ENCODE data around the gene GPRC5A. TPM values are rescaled to one million over a fixed set of nuclear protein-coding genes. Genes with fewer than 3 reads are reported as not detected.

The GPRC5A gene
- total RNA-seq, 1 donor from 2014 or later: 1.8 TPM

DNA sequence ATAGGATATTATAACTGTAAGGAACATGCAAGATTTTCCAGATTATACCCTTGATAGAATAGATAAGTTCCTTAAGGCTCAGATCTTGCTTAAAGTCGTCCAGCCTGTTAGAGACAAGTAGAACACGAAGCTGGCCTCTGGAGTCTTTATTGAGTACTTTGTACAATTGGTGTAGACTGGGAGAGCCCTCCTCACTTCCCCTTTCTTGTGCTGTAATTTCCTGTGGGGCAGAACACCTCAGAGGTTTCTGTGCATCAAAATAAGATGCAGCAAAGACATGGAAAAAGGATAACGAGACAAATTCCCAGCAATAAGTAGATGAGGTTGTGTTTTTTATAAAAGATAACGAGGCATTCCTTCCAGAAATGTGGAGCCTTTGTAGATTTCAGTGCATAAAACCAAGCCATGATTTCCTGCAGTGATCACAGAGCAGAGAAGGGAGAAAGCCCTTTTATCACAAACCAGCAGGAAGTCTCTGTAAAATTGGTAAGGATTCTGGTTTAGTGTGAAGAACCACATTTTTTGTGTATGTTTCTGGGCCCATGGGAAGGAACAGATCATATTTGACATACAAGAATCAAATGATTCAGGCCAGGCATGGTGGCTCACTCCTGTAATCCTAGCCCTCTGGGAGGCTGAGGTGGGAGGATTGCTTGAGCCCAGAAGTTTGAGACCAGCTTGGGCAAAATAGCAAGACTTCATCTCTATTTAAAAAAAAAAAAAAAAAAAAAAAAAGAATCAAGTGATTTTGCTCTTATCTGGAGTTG lies 18.0 kb downstream of the GPRC5A start:
- DNase-seq (ENCODE audit: low read depth in 2 of 2): no peak

DNA sequence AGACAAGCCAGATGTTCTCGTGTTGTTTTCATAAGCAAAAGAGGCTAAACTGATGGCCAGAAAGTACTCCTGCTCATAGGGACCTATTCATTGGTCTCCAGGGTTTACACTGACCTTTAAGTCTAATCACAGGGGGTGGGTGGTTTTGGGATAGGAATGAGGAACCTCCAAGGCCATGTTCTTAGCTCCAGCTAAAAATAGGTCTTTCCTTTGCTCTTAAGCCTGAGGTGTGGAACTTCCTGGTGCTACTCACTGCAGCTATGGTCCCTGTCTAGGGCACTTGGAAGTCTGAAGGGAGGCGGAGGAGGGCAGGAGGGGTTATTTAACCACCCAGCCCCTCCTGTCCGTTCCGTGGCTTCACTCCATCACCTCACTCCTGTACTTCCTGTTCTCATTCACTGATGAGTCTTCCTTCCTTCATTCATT lies 18.6 kb downstream of the GPRC5A start:
- no peak for DNase-seq (ENCODE audit: low read depth in 2 of 2)

DNA sequence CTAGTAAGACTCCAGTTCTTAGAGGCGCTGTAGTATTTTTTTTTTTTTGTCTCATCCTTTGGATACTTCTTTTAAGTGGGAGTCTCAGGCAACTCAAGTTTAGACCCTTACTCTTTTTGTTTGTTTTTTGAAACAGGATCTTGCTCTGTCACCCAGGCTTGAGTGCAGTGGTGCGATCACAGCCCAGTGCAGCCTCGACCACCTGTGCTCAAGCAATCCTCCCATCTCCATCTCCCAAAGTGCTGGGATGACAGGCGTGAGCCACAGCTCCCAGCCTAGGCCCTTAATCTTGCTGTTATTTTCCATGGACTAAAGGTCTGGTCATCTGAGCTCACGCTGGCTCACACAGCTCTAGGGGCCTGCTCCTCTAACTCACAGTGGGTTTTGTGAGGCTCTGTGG lies 21.3 kb downstream of the GPRC5A start:
- DNase-seq (ENCODE audit: low read depth in 2 of 2): no peak

DNA sequence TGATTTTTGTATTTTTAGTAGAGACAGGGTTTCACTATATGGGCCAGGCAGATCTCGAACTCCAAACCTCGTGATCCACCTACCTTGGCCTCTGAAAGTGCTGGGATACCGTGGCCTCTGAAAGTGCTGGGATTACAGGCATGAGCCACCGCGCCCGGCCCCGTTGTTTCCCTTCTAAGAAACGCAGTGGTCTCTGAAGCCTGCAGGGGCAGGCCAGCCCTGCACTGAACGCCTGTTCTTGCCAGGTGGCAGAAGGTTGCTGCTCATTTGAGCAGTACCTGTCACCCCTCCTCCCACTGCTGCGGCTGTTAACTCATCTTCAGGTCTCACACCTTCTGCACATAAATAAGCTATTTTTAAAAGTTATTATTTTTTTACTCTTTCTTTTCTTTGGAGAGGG lies 24.3 kb downstream of the GPRC5A start:
- DNase-seq (ENCODE audit: low read depth in 2 of 2): no peak

DNA sequence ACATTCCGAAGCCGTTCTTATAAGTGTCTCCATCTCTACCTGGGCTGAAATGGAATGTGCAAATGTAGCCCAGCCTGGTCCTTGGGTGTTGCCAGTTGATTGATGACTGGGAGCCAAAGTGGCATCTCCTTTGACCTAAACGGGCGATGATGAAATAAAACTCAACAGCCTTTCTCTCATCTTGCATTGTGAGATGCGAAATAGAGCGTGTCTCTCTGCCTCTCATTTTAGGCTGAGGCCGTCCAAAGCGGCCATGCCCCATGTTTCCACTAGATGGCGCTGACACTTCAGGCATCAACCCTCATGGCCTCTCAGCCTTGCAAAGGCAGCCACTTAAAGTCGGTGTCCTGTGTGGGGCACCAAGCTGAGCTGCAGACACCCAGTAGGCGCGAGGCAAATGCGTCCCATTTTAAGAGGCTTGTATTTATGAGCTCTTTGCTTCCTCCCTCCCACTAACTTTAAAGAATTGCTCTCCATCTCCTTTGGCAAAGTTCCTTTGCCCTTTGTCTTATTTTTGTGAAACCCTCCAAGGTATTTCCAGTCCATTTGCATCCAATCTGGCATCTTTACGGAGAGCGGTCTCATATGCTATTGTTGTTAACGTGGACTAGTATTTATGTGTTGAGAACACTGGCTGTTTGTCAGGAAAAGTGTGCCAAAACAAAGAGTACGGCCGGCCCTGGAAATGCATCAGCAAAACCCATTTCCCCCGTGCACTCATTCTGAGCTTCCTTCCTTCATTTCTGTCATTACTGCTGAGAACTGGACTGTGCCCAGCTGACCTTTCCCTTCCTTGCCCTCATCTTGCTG lies 25.0 kb downstream of the GPRC5A start:
- peak; percentile 91 to 96 for DNase-seq (ENCODE audit: low read depth in 2 of 2)

DNA sequence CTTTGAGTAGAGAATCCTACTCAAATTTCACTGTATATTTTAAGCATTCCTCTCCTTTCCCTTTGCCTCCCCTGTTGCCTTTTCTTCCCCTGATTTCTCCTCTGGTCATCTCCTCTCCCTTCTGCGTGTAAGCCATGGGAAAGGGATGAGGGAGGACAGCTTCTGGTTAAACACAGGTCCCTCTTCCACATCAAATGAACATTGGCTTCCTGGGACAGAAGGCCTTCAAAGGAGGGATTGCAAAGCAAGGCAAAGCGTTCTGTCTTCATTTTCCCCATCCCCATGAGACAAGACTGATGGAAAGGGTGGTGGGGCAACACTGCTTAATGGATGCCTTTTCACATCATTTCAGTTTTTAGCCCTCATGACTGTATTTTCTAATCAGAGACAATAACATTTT lies 26.2 kb downstream of the GPRC5A start:
- DNase-seq (ENCODE audit: low read depth in 2 of 2): no peak

DNA sequence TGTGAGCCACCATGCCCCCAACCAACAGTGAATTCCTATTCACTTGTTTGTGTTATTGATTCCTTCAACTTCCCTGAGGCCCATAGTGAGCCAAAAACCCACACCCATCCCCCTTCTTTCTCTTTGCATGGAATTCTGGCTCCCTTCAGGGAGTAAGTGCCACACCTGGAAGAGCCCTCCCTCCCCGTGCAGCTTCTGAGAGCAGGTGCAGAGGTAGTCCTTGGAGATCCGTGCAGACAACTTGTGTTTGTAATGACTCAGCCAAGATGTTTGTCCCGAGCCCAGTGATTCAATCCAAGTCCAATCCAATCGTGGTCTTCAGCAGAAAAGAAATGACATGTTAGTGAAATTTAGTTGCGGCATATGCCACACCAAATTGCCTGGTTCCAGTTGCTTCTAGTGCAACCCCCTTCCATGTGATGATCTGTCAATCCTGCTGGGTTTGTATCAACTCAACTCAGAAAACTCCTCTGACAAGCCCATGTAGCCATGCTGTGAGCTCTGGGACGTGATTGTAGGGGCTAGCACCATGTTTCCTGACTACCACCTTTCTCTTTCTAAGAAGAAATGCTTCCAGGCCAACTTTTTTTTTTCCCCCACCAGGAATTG lies 27.5 kb downstream of the GPRC5A start:
- no peak for DNase-seq (ENCODE audit: low read depth in 2 of 2)

DNA sequence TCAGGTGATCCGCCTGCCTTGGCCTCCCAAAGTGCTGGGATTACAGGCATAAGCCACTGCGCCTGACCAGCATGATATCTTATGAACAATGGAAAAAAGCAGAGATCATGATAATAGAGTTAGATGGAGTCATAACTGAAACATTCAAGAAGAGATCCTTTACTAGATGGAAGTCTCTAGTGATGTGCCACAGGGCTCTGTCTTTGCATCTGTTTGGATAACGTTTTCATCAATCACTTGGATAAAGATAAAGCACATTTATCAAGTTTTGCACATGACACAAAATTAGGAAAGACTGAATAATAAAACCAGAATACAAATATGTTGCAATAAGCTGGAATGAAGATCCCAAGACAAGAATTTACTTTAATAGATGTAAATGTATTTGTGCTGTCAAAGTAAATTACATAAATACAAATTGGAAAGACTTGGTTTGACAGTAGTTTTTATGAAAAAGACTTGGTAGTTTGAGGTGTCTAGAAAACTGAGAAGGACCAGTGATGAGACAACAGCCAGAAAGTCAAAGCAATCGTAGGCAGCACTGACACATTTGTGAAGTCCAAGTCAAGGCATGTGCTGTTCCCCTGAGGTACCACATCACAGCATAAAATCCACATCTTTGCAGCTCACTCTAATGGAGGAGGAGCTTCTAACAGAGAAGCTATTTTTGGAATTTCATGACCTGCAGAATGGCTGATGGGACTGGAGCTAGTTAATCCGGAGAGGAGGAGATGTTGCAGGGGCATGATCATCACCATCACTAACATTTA lies 28.5 kb downstream of the GPRC5A start:
- no peak for DNase-seq (ENCODE audit: low read depth in 2 of 2)

DNA sequence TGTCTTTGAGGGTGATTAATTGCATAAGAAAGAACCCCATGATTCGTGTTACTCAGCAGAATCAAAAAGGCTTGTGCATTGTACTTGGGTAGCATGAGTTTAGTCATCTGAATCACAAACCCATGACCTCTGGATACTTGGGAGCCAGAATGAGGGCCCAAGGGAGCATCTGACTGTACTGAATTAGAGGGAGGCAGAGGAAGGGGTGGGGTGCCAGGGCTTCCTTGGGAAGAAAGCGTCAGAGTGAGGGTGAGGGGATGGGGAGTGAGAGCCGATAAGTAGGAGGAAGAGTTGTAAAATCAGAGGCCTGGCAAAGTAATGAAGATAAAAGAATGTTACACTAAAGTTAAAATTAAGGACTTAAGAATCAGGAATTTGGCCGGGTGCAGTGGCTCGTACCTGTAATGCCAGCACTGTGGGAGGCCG lies 30.8 kb downstream of the GPRC5A start:
- peak in 1 of 2 donors; percentile 44 for DNase-seq (ENCODE audit: low read depth in 2 of 2)

DNA sequence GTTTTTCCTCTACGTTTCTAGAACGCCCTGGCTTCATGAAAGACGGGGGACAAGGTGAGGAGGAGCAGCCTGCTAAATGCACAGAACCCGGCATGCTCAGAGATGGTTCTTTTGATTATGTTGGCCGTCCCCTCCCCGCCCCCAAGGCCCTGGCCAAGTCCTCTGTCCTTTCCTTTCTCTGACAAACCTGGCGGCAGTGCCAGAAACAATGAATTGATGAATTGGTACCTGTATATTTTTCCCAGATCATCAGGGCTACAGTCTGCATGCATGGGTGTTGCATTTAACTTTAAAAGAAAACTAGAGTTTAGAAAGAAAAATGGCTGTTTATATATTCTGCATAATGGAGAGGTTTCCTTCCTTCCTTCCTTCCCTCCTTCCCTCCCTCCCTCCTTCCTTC lies 31.6 kb downstream of the GPRC5A start:
- no peak for DNase-seq (ENCODE audit: low read depth in 2 of 2)

DNA sequence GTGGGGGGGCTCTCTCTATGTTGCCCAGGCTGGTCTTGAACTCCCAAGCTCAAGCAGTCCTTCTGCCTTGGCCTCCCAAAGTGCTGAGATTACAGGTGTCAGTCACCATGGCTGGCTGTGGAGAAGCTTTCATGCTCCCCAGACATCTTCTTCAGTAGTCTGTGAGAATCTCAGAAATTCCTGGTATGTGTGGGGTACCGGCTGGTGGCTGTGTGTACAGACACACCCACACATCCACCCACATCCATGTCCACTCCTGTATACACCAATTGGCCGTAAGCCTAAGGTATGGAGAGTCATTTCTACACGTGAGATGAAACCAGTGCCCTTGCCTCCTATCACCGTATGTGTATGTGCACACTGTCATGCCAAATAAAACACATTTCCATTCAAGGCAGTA lies 32.8 kb downstream of the GPRC5A start:
- DNase-seq (ENCODE audit: low read depth in 2 of 2): no peak

DNA sequence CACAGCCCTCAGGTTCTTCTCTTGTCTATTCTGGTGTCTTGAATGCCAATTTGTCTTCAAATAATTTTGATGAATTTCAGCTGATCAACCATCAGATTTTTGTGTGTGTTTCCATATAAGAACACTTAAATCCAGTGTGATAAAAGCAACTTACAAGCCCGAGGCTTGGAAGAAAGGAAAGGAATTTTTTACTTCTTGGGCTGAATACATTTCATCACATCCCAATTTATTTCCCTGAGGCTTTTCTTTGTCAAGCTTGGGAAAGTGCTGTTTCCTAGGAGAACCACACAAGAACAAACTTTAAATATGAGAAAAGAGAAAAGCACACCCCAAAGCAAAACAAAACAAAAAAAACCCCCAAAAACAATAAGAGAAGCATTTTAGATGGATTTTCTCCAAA lies 34.0 kb downstream of the GPRC5A start:
- DNase-seq (ENCODE audit: low read depth in 2 of 2): no peak

DNA sequence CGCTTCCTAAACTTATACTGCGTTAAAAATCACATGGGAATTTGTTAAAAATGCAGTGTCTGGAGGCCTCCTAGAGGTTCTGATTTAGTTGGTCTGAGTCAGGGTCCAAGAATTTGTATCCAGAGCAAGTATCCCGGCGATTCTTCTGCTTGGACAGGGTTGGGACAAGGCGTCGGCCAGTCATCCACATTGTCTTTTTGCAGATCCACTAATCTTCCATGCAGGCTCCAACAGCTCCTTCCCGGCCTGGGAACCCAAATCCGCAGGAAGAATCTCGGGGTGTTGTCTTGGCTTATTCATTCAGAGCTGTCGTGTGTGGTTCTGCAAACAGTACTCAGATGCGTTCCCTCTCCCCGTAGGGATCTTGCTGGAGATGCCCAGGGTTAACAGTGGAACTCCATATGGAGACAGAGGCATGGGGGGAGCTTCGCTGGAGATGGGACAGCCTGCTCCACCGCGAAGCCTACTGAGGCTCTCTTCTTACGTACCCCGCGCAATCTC lies 35.3 kb downstream of the GPRC5A start:
- no peak for DNase-seq (ENCODE audit: low read depth in 2 of 2)

DNA sequence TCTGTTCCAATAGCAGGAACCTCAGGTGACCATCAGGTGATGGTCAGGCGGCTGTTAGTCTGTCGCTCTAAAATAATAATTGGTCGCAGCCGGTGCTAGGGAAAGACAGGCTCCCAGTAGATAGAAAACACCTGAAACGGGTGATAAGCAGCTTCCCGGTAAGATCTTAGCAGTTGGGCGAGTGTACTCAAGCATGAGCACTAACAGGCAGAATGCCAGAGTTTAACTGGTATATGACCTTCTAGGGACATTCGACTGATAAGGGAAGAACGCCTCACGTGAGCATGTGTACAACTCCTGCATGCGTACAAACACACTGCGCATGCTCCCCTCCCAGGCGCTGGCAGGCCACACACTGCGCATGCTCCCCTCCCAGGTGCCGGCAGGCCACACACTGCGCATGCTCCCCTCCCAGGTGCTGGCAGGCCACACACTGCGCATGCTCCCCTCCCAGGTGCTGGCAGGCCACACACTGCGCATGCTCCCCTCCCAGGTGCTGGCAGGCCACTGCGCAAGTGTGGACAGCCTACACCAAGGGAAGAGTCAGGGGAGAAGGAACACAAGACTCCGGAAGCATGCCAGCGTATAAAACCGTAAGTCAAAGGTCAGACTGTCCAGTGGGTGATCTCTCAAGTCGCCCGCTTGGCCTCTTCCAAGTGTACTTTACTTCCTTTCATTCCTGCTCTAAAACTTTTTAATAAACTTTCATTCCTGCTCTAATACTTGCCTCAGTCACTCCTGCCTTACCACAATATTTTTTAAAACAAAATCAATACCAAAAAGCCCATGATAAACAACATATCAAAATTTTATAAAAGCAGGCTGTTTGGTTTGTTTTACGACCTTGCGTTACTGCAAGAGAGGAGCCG lies 36.1 kb downstream of the GPRC5A start:
- peak; percentile 80 to 84 for DNase-seq (ENCODE audit: low read depth in 2 of 2)

DNA sequence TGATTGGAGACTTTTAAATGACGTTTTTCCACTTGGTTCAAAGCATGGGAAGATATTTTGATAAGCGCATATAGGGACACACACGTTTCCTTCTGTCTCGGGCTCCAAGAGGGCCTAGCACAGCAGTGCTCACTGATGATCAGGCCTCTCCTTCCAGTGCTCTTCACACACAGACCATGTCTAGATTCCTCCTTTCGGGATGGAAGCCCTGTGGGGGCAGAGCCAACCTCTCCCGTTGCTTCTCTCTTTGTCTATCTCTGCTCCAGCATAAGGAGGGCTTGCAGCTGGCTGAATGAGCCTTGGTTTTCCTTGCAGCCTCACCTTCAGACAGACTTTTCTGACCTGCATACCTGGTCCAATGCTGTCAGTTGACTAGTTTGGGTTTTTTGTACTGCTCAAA lies 38.3 kb downstream of the GPRC5A start:
- no peak for DNase-seq (ENCODE audit: low read depth in 2 of 2)

DNA sequence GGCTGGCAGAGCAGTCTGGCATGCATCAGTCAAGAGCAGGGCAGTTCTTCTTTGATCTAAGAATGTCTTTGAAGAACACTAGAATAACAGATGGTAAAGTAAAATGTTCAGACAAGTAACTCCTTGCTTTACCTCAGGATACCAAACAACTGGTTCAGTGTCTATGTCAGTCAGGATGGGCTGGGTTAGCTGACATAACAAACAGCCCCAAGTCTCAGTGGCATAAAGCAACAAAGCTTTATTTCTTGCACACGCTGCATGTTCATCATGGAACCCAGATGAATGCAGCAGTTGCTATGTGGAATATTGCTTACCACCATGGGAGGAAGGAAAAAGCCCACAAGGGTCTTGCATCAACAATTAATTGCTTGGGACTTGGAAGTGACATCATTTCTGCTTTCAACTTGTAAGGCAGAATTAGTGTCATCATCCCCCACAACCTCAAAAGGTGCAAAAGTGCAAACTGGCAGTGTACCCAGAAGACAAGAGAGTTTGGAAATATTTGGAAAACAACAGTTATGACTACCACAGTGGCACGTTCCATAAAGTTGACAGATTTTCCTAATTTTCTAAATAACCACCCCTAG lies 39.4 kb downstream of the GPRC5A start:
- DNase-seq (ENCODE audit: low read depth in 2 of 2): no peak

DNA sequence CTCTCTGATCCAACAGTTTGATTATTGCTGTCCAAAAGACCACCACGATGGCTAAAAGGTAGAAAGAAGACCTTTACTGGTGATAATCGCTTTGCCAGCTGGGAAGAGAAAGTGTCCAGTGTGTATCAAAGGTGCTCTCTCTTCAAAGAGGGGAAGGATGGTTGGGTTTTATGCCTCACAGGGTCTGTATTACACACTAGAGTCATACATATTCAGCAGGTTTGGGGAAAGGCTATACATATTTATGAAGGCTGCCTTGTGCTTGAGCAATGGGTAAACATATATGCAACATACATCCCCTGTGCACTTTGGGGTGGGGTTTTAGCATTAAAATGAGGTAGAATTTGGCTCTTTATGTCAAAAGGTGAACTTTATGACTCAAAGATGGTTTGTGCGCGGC lies 42.4 kb downstream of the GPRC5A start:
- no peak for DNase-seq (ENCODE audit: low read depth in 2 of 2)

DNA sequence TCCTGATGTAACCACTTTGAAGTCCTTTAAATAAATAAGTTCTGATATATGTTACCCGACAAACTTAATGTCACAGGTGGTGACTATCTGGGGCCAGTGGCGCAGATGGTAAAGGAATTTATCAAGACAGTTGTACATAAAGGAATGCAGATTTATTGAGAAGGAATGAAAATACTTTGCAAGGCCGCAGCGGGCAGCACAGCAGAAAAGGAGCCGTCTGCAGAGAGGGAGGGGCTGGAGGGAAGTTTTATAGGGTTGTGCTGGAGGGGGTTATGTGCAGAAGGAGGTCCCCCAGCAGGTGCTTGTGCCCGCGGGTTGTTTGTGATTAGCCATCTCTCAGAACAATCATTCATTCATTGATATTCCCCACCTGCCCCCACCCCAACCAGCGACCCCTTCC lies 43.2 kb downstream of the GPRC5A start:
- no peak for DNase-seq (ENCODE audit: low read depth in 2 of 2)

DNA sequence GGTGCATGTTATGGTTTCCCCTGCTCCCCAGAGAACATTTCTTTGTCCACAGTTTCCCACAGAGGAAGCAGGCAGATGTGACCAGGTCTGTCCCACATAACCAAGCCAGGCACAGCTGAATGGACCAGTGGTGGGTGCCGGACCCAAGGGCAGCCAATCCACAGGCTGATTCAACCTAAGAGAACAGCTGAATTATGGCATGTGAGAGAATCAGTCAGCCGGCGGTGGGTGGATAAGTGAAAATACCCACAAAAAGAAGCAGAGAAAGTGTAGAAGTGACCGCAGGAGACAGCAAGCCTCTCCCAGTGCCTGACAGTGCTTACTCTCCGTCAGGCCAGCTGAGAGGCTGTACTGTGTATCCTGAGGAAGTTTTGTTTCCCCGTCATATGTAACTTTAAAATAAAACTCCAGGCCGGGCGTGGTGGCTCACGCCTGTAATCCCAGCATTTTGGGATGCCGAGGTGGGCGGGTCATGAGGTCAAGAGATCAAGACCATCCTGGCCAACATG lies 45.7 kb downstream of the GPRC5A start:
- DNase-seq (ENCODE audit: low read depth in 2 of 2): no peak

DNA sequence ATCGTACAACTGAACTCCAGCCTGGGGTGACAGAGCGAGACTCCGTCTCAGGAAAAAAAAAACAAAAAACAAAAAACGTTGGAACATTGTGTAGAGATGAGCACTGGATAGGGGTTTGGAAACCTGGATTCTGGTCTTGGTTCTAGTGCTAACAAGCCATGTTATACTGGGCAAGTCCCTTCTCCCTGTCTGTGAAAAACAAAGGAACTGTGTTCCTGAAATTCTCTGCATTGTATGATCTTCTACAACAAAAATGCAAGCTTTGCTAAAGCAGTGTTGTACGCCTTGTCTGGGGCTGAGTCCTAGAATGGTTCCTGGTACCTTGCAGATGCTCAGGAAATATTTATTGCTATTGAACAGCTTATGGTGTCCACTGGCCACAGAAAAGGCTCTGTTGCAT lies 47.2 kb downstream of the GPRC5A start:
- DNase-seq (ENCODE audit: low read depth in 2 of 2): no peak

Measured in dermis microvascular lymphatic vessel endothelial cell (primary cell).